Hematopoietic multipotent progenitor cell treated with erythropoietin and hydrocortisone succinate and interleukin-3 and kit ligand, for 15 days (in vitro differentiated cells): ENCODE data around the gene SURF2.
A peak's percentile ranks its signal among the peaks of the same experiment; 100 is the strongest.

Experiments
- DNase-seq: peaks from one replicate; pipeline ENCODE4 v3.0.0-alpha.2; 2015; ENCODE audit warnings: low spot score

The SURF2 gene

GRCh38 chr9:133354766-133355165 is 1.6 kb upstream of the SURF2 start:
- no peak for DNase-seq

GRCh38 chr9:133355881-133356357 is 431 bp upstream of the SURF2 start:
- DNase-seq = no peak

- DNase-seq = no peak
Measured at GRCh38 chr9:133357656-133358055, 1.3 kb downstream of the SURF2 start.

GRCh38 chr9:133359399-133360175 is 3.2 kb downstream of the SURF2 start:
- peak; percentile 65 for DNase-seq

- peak; percentile 36 for DNase-seq
Measured at GRCh38 chr9:133360400-133361393, 4.3 kb downstream of the SURF2 start.

- DNase-seq = no peak
Measured at GRCh38 chr9:133361507-133362092, 5.2 kb downstream of the SURF2 start.

GRCh38 chr9:133362359-133363044 is 6.2 kb downstream of the SURF2 start:
- peak; percentile 71 for DNase-seq

GRCh38 chr9:133366435-133366834 is 10.1 kb downstream of the SURF2 start:
- DNase-seq = no peak

- no peak for DNase-seq
Measured at GRCh38 chr9:133367221-133367620, 10.9 kb downstream of the SURF2 start.

- no peak for DNase-seq
Measured at GRCh38 chr9:133367778-133368177, 11.4 kb downstream of the SURF2 start.

- DNase-seq = no peak
Measured at GRCh38 chr9:133368249-133368881, 12.0 kb downstream of the SURF2 start.

GRCh38 chr9:133369422-133369821 is 13.1 kb downstream of the SURF2 start:
- no peak for DNase-seq

- no peak for DNase-seq
Measured at GRCh38 chr9:133369933-133370332, 13.6 kb downstream of the SURF2 start.

GRCh38 chr9:133370685-133371084 is 14.3 kb downstream of the SURF2 start:
- DNase-seq = no peak

- DNase-seq = no peak
Measured at GRCh38 chr9:133371261-133371711, 14.9 kb downstream of the SURF2 start.

- DNase-seq = no peak
Measured at GRCh38 chr9:133372144-133372543, 15.8 kb downstream of the SURF2 start.

GRCh38 chr9:133374612-133375115 is 18.3 kb downstream of the SURF2 start:
- DNase-seq = peak; percentile 46

- peak; percentile 35 for DNase-seq
Measured at GRCh38 chr9:133375116-133375723, 18.9 kb downstream of the SURF2 start.

- peak; percentile 95 for DNase-seq
Measured at GRCh38 chr9:133375724-133376654, 19.6 kb downstream of the SURF2 start, which contains the start of the genes STKLD1 and SURF4. Gene STKLD1 (plus strand): TSS chr9:133376366. CDS start chr9:133376474, 108 bp downstream. Gene SURF4 (minus strand): TSS chr9:133376060. CDS start chr9:133375969, 91 bp downstream.
